GM12873 (cell line): ENCODE results near the gene CCDC177.

ENCODE experiments used
- CTCF ChIP-seq: IDR thresholded peaks from 2 replicates; pipeline ENCODE4 v1.5.1; 2012; ENCODE audit warnings: low read depth, mild to moderate bottlenecking, moderate library complexity, low read length, control low read depth; ENCODE audit not compliant: insufficient read depth; ENCODE audit errors: missing control alignments

Gene CCDC177

GRCh38 chr14:69548566-69548965 is 26.1 kb downstream of the CCDC177 start:
- TF ChIP-seq CTCF: no peak

- TF ChIP-seq CTCF: peak; percentile 77
Measured at GRCh38 chr14:69547701-69548348, 26.8 kb downstream of the CCDC177 start.

GRCh38 chr14:69543341-69544115 is 31.1 kb downstream of the CCDC177 start:
- TF ChIP-seq CTCF: no peak

GRCh38 chr14:69542311-69542710 is 32.4 kb downstream of the CCDC177 start:
- no peak for TF ChIP-seq CTCF

DNA sequence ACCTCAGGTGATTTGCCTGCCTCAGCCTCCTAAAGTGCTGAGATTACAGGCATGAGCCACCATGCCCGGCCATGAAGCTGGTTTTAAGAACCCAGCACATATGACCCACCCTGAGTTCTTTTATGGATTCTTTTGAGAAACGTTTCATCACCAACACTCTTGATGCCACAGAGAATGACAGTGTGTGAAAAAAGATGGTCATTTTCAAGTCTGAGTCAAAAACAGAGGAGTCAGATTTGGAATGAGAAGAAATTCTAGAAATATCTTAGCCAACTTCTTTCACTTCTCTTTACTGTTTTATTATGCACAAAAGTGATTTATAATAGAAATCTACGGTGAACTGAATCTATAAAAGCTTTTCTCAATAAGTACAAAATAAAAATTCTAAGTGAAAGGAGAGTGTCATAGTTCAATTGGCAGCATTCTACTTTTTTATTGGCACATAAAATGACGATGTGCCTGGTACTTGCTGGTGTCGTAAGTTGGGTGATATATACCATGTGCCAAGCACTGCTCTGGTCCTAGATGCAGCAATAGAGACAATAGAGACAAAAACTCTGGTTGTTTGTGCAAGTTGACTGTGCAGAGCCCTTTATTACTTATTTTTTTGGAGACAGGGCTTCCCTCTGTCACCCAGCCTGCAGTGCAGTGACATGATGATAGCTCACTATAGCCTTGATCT is 33.9 kb downstream of the CCDC177 start:
- TF ChIP-seq CTCF: no peak

DNA sequence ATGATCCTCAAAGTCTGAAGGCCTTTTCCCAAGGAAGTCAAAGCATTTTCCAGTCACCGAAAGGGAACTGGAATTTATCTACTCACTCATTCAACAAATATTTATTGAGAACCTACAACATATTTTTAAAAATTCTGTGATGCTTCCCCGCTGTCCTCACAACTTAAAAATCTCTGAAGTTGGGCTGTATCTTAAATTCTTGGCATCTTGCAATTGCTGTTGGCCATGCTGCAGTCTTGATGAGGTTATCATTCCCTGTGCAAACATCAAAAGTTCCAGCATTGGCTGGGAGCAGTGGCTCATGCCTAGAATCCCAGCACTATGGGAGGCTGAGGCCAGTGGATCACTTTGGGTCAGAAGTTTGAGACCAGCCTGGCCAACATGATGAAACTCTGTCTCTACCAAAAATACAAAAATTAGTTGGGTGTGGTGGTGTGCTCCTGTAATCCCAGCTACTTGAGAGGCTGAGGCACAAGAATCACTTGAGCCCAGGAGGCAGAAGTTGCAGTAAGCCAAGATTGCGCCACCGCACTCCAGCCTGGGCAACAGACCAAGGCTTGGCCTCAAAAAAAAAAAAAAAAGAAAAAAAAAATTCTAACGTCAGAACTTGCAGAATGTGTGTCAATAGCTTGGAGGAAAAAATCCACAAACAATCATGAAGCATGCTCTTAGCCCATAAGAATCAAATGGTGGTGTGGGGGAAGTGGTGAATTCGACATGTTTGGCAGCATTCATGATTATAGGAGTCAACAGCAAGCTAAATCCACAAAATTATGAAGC is 34.9 kb downstream of the CCDC177 start:
- TF ChIP-seq CTCF: no peak
